Measurements from ENCODE around the gene CHCHD3. TPM values are rescaled to one million over a fixed set of nuclear protein-coding genes. Genes with fewer than 3 reads are reported as not detected.

The CHCHD3 gene
- total RNA-seq, 1 experiment from 2014 or later = 83.5 TPM

DNA sequence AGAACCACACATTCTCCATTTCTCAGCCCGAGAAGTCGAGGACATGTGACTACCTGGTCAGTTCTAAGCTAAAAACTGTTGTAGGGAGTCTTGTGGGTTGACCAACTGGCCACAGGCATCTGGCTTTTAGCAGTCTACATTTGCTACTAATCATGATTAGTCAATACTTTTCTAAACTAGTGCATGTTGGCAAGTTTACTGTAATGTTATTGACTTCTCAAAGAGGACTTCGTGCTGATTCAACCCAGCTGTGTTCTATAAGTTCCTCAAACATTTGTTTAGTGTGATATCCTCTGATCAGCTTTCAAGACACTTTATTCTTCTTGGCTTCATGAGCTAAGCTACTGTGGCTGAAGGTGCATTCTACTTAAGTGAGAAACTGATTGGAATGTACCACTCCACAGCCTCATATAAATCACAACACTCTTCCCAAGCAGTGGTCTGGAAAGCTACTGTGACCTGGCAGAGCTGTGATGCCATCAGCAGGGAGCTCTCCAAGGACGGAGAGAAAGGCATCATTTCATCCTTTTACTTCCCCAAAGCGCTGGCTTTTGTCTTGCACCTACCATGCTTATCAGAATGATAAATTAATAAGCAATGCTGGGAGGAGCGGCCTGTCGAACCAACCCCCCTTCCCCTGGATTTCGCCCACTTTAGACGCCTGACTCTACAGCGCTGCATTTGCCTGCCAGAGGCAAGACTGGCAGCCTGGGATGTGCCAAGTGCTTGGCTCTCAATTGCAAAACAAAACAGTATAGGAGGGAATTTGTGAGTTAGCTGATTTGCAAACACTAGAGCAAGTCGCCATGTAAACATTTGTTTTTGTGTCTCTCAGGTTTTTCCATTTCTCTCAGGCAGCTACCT lies 298.9 kb downstream of the CHCHD3 start:
- Histone ChIP-seq H3K4me3 (ENCODE audit: low read length) (no peak overlapping the region), H3K9ac (ENCODE audit: low read length) (no peak overlapping the region), H3K27ac (ENCODE audit: low read length) (no peak overlapping the region), H3K36me3 (ENCODE audit: insufficient read depth, low read length) (no peaks in the 10 kb centered on the region), H3K4me1 (ENCODE audit: low read length) (peaks cover 20% of the 10 kb centered on the region), H3K9me3 (ENCODE audit: low read length) (no peaks in the 10 kb centered on the region), H3K27me3 (ENCODE audit: low read length) (no peaks in the 10 kb centered on the region), H3K4me2 (ENCODE audit: low read depth, low read length, poor library complexity, severe bottlenecking) (no peak overlapping the region), H4K20me1 (ENCODE audit: insufficient read depth, low read depth, low read length) (no peaks in the 10 kb centered on the region), H2AFZ (ENCODE audit: low read length) (no peak overlapping the region), H3K79me2 (ENCODE audit: low read length) (no peaks in the 10 kb centered on the region), H3K9me2 (replicated peaks; ENCODE audit: insufficient read depth, low read length) (no peaks in the 10 kb centered on the region)
- no peak for DNase-seq

DNA sequence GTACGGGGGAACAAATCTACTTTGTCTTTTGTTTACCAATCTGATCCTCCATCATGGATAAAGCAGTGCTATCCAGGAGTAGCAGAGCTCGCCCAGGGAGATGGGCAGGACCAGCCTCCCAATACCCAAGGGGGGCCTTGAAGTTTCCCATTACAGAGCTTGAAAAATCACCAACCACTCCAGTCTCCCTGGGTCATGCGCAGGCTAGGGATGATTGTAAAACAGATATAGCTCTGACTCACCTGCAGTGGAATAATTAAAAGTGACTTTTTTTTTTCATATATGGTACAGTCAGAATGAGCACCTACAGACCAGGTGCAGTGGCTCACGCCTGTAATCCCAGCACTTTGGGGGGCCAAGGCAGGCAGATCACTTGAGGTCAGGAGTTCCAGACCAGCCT lies 301.1 kb downstream of the CHCHD3 start:
- Histone ChIP-seq H3K79me2 (ENCODE audit: low read length) (no peaks in the 10 kb centered on the region), H3K36me3 (ENCODE audit: insufficient read depth, low read length) (no peaks in the 10 kb centered on the region), H4K20me1 (ENCODE audit: insufficient read depth, low read depth, low read length) (no peaks in the 10 kb centered on the region), H3K9me2 (replicated peaks; ENCODE audit: insufficient read depth, low read length) (no peaks in the 10 kb centered on the region), H2AFZ (ENCODE audit: low read length) (no peak overlapping the region), H3K4me2 (ENCODE audit: low read depth, low read length, poor library complexity, severe bottlenecking) (no peak overlapping the region), H3K4me3 (ENCODE audit: low read length) (no peak overlapping the region), H3K9ac (ENCODE audit: low read length) (no peak overlapping the region), H3K9me3 (ENCODE audit: low read length) (no peaks in the 10 kb centered on the region), H3K4me1 (ENCODE audit: low read length) (peaks cover 20% of the 10 kb centered on the region), H3K27ac (ENCODE audit: low read length) (no peak overlapping the region), H3K27me3 (ENCODE audit: low read length) (no peaks in the 10 kb centered on the region)
- DNase-seq = no peak

DNA sequence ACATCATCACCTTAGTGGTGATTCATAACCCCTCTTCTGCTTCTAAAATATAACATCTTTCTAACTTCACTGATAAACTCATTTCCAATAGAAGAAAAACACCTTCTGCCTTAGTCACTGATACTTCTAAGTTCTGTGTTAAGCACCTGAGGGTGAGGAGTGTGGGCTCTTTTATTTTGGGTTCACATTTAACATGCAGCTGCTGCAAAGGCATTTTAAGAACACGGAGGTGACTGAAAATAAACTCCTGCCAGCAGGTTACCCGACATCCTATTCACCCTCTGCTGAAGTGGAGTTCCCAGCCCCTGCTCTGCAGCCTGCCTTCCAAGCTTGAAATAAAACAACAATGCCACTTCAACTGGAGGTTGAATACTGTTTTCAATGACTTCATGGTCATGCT lies 302.7 kb downstream of the CHCHD3 start:
- Histone ChIP-seq H4K20me1 (ENCODE audit: insufficient read depth, low read depth, low read length) (no peaks in the 10 kb centered on the region), H3K79me2 (ENCODE audit: low read length) (no peaks in the 10 kb centered on the region), H2AFZ (ENCODE audit: low read length) (no peak overlapping the region), H3K27me3 (ENCODE audit: low read length) (no peaks in the 10 kb centered on the region), H3K9me2 (replicated peaks; ENCODE audit: insufficient read depth, low read length) (no peaks in the 10 kb centered on the region), H3K4me1 (ENCODE audit: low read length) (peaks cover 20% of the 10 kb centered on the region), H3K36me3 (ENCODE audit: insufficient read depth, low read length) (no peaks in the 10 kb centered on the region), H3K4me3 (ENCODE audit: low read length) (no peak overlapping the region), H3K9ac (ENCODE audit: low read length) (no peak overlapping the region), H3K9me3 (ENCODE audit: low read length) (no peaks in the 10 kb centered on the region), H3K4me2 (ENCODE audit: low read depth, low read length, poor library complexity, severe bottlenecking) (peak overlapping the region; percentile 4), H3K27ac (ENCODE audit: low read length) (no peak overlapping the region)
- DNase-seq = no peak

DNA sequence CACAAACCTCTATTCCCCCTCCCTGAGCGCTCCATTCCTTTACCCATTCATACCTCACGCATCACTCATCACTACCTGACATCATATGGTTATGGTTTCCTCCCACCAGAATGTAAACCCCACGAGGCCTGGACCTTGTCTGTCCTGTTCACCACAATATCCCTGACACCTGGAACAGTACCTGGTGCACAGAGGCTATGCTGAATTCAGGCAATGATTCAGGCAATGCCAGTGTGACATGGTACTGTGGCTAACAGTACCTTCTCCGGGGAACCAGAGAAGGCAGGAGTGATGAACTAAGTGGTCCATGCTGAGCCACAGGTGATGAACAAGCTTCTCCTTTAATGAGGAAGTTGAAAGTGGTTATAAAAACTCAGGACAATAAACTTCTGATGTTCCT lies 303.1 kb downstream of the CHCHD3 start:
- Histone ChIP-seq H2AFZ (ENCODE audit: low read length) (no peak overlapping the region), H3K36me3 (ENCODE audit: insufficient read depth, low read length) (no peaks in the 10 kb centered on the region), H3K27me3 (ENCODE audit: low read length) (no peaks in the 10 kb centered on the region), H3K9ac (ENCODE audit: low read length) (no peak overlapping the region), H3K4me3 (ENCODE audit: low read length) (no peak overlapping the region), H3K79me2 (ENCODE audit: low read length) (no peaks in the 10 kb centered on the region), H4K20me1 (ENCODE audit: insufficient read depth, low read depth, low read length) (no peaks in the 10 kb centered on the region), H3K27ac (ENCODE audit: low read length) (no peak overlapping the region), H3K9me2 (replicated peaks; ENCODE audit: insufficient read depth, low read length) (no peaks in the 10 kb centered on the region), H3K4me2 (ENCODE audit: low read depth, low read length, poor library complexity, severe bottlenecking) (no peak overlapping the region), H3K4me1 (ENCODE audit: low read length) (peaks cover 20% of the 10 kb centered on the region), H3K9me3 (ENCODE audit: low read length) (no peaks in the 10 kb centered on the region)
- no peak for DNase-seq

DNA sequence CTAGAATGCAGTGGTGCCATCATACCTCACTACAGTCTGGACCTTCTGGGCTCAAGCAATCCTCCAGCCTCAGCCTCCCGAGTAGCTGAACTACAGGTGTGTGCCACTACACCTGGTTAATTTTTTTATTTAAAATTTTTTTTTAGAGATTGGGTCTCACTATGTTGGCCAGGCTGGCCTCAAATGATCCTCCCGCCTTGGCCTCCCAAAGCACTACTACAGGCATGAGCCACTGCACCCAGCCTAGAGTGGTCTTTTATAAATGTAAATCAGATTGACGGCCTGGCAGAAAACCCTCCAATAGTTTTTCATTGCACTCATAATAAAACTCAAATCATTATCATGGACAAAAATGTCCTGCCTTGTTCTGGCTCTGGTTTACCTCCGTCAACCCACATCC lies 303.9 kb downstream of the CHCHD3 start:
- no peak overlapping the region for H2AFZ ChIP-seq (ENCODE audit: low read length)
- H3K4me1 ChIP-seq (ENCODE audit: low read length) = peaks cover 20% of the 10 kb centered on the region
- no peaks in the 10 kb centered on the region for H3K79me2 ChIP-seq (ENCODE audit: low read length)
- H3K4me2 ChIP-seq (ENCODE audit: low read depth, low read length, poor library complexity, severe bottlenecking) = no peak overlapping the region
- H3K9me3 ChIP-seq (ENCODE audit: low read length) = no peaks in the 10 kb centered on the region
- H3K27me3 ChIP-seq (ENCODE audit: low read length) = no peaks in the 10 kb centered on the region
- H3K36me3 ChIP-seq (ENCODE audit: insufficient read depth, low read length) = no peaks in the 10 kb centered on the region
- H3K4me3 ChIP-seq (ENCODE audit: low read length) = no peak overlapping the region
- H3K9me2 ChIP-seq (replicated peaks; ENCODE audit: insufficient read depth, low read length) = no peaks in the 10 kb centered on the region
- H3K27ac ChIP-seq (ENCODE audit: low read length) = no peak overlapping the region
- no peak for DNase-seq
- H4K20me1 ChIP-seq (ENCODE audit: insufficient read depth, low read depth, low read length) = no peaks in the 10 kb centered on the region
- no peak overlapping the region for H3K9ac ChIP-seq (ENCODE audit: low read length)

DNA sequence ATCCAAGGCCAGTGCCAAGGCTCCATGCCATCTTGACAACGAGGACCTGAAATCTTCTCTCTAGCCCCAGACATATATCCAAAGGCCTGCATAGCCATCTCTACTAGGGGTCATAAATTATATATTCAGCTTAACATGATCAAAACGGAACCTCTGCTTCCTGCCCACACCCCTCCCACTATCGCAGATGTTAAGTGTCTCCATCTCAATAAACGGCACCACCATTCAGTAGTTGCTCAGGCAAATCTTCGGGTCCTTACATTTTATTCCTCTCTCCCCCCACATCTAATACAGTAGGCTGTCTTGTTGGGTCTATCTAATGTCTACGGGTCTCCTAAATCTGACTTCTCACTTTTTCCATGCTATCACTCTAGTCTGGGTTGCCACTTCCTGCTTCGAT lies 304.5 kb downstream of the CHCHD3 start:
- no peak for DNase-seq
- no peak overlapping the region for H3K4me3 ChIP-seq (ENCODE audit: low read length)
- no peak overlapping the region for H3K27ac ChIP-seq (ENCODE audit: low read length)
- peaks cover 20% of the 10 kb centered on the region for H3K4me1 ChIP-seq (ENCODE audit: low read length)
- H3K9me2 ChIP-seq (replicated peaks; ENCODE audit: insufficient read depth, low read length) = no peaks in the 10 kb centered on the region
- H3K9ac ChIP-seq (ENCODE audit: low read length) = no peak overlapping the region
- H3K79me2 ChIP-seq (ENCODE audit: low read length) = no peaks in the 10 kb centered on the region
- H3K4me2 ChIP-seq (ENCODE audit: low read depth, low read length, poor library complexity, severe bottlenecking) = no peak overlapping the region
- H3K9me3 ChIP-seq (ENCODE audit: low read length) = no peaks in the 10 kb centered on the region
- no peak overlapping the region for H2AFZ ChIP-seq (ENCODE audit: low read length)
- H3K27me3 ChIP-seq (ENCODE audit: low read length) = no peaks in the 10 kb centered on the region
- H4K20me1 ChIP-seq (ENCODE audit: insufficient read depth, low read depth, low read length) = no peaks in the 10 kb centered on the region
- no peaks in the 10 kb centered on the region for H3K36me3 ChIP-seq (ENCODE audit: insufficient read depth, low read length)

DNA sequence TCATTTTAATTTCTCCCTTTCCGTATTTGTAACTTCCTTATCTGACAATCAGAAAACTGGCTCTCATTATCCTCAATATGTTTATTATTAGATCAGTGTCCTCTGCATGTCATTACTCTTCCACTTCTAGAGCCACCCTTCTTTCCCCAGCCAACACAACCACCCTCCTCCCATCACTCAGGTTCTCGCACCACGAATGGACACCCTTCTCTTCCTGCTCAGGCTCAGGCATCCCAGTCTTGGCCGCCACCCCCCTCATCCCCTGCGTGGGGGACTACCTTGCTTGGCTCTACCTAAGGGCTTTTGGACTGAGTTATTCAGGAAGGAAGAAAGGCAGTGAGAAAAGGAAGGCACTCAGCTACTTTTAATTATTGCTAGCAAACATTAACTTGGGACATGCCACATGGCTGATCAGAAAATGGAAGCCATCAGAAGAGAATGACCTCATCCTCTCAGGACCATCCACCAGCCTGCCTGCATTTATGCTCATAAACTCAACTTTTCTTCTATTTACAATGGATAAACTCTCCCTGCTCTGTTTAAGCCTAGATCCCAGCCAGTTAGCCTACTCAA lies 305.8 kb downstream of the CHCHD3 start:
- no peaks in the 10 kb centered on the region for H3K79me2 ChIP-seq (ENCODE audit: low read length)
- no peak overlapping the region for H2AFZ ChIP-seq (ENCODE audit: low read length)
- H3K36me3 ChIP-seq (ENCODE audit: insufficient read depth, low read length) = no peaks in the 10 kb centered on the region
- no peaks in the 10 kb centered on the region for H3K9me3 ChIP-seq (ENCODE audit: low read length)
- H3K4me2 ChIP-seq (ENCODE audit: low read depth, low read length, poor library complexity, severe bottlenecking) = no peak overlapping the region
- no peaks in the 10 kb centered on the region for H3K9me2 ChIP-seq (replicated peaks; ENCODE audit: insufficient read depth, low read length)
- H3K27me3 ChIP-seq (ENCODE audit: low read length) = no peaks in the 10 kb centered on the region
- H3K9ac ChIP-seq (ENCODE audit: low read length) = no peak overlapping the region
- DNase-seq = no peak
- no peaks in the 10 kb centered on the region for H4K20me1 ChIP-seq (ENCODE audit: insufficient read depth, low read depth, low read length)
- no peak overlapping the region for H3K4me3 ChIP-seq (ENCODE audit: low read length)
- H3K27ac ChIP-seq (ENCODE audit: low read length) = no peak overlapping the region
- peaks cover 20% of the 10 kb centered on the region for H3K4me1 ChIP-seq (ENCODE audit: low read length)

DNA sequence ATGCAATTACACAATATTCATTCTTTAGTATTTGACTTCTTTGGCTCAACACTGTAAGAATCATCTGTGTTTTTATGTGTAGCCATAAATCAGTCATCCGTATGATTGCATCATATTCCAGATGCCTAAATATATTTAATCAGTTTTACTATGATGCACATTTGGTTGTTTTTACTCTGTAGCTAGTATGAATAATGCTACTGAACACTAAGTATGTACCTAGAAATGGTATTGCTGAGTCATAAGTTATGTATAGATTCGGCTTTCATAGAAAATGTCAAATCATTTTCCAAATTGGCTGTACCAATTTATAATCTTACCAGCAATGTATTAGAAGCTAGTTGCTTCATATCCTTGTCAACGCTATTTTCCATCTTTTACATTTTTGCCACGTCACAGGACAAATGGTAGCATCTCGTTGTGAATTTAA lies 308.3 kb downstream of the CHCHD3 start:
- H3K9me2 ChIP-seq (replicated peaks; ENCODE audit: insufficient read depth, low read length) = no peaks in the 10 kb centered on the region
- no peak overlapping the region for H3K4me2 ChIP-seq (ENCODE audit: low read depth, low read length, poor library complexity, severe bottlenecking)
- no peaks in the 10 kb centered on the region for H3K36me3 ChIP-seq (ENCODE audit: insufficient read depth, low read length)
- H2AFZ ChIP-seq (ENCODE audit: low read length) = no peak overlapping the region
- no peaks in the 10 kb centered on the region for H3K27me3 ChIP-seq (ENCODE audit: low read length)
- H4K20me1 ChIP-seq (ENCODE audit: insufficient read depth, low read depth, low read length) = no peaks in the 10 kb centered on the region
- H3K4me3 ChIP-seq (ENCODE audit: low read length) = no peak overlapping the region
- no peaks in the 10 kb centered on the region; the same call in 1 of the 2 replicates for H3K4me1 ChIP-seq (ENCODE audit: low read length)
- H3K9me3 ChIP-seq (ENCODE audit: low read length) = peaks cover 8% of the 10 kb centered on the region
- no peak for DNase-seq
- no peak overlapping the region for H3K9ac ChIP-seq (ENCODE audit: low read length)
- no peak overlapping the region for H3K27ac ChIP-seq (ENCODE audit: low read length)
- H3K79me2 ChIP-seq (ENCODE audit: low read length) = no peaks in the 10 kb centered on the region
